AG10803 (cell line): ENCODE data around the gene CBX5.

Experiments used
- DNase-seq: peaks from one replicate; pipeline ENCODE4 v3.0.0; 2010; ENCODE audit warnings: low read depth
- H3K4me3 ChIP-seq: 2 replicates; pipeline ENCODE4 v1.5.1; 2011; ENCODE audit warnings: mild to moderate bottlenecking, low read length, control low read depth
- CTCF ChIP-seq: conservative IDR thresholded peaks from 2 replicates; pipeline ENCODE4 v1.5.1; 2011; ENCODE audit warnings: mild to moderate bottlenecking, low read length, control low read depth, inconsistent platforms

Gene CBX5

GRCh38 chr12:54216797-54217661 is 62.9 kb downstream of the CBX5 start:
- TF ChIP-seq CTCF: peak; percentile 80
- H3K4me3 ChIP-seq: peak overlapping the region; percentile 57
- peak; percentile 71 for DNase-seq

- no peak for TF ChIP-seq CTCF
These were observed 63.7 kb downstream of the CBX5 start for GRCh38 chr12:54215989-54216796.

GRCh38 chr12:54214553-54215406 is 65.1 kb downstream of the CBX5 start:
- peak; percentile 90 for DNase-seq
- TF ChIP-seq CTCF: peak; percentile 93
- H3K4me3 ChIP-seq: peak overlapping the region; percentile 53

More at GRCh38 chr12:54215989-54216796, 63.7 kb downstream of the CBX5 start:
- H3K4me3 ChIP-seq: no peak overlapping the region
- DNase-seq: no peak

- no peak for DNase-seq
- no peak overlapping the region for H3K4me3 ChIP-seq
- peak; percentile 43 for TF ChIP-seq CTCF
These were observed 66.8 kb downstream of the CBX5 start for GRCh38 chr12:54213079-54213478.

- no peak for TF ChIP-seq CTCF
- no peak overlapping the region for H3K4me3 ChIP-seq
- DNase-seq: no peak
These were observed 68.0 kb downstream of the CBX5 start for GRCh38 chr12:54211920-54212319.

- TF ChIP-seq CTCF: no peak
- DNase-seq: no peak
These were observed 69.5 kb downstream of the CBX5 start for GRCh38 chr12:54210400-54210790.

More at GRCh38 chr12:54210400-54210790, 69.5 kb downstream of the CBX5 start:
- H3K4me3 ChIP-seq: no peak overlapping the region
